ENCODE measurements around the gene AFDN. TPM values are rescaled to one million over a fixed set of nuclear protein-coding genes. Genes with fewer than 3 reads are reported as not detected.
A peak's percentile ranks its signal among the peaks of the same experiment; 100 is the strongest.

The AFDN gene
- total and polyA plus RNA-seq, 10 of the 15 experiments (the other 5 are each of a cell fraction or from before 2014, with no cell fraction given), result 5.7 to 68.2 (median 45.1) TPM

- Histone ChIP-seq H3K79me2 (ENCODE audit: control insufficient read depth, insufficient read depth, low read length) (peaks cover 56% of the 10 kb centered on the region), H3K4me2 (ENCODE audit: control insufficient read depth, insufficient read depth) (no peak overlapping the region), H3K27me3 (replicated peaks in 1 of 2; ENCODE audit: control insufficient read depth in 2 of 2, insufficient read depth in 2 of 2, low read length in 1 of 2) (no peaks in the 10 kb centered on the region), H3K4me1 (ENCODE audit: control insufficient read depth, insufficient read depth, low read length) (0 out of 2 replicates have a peak, but pooled peaks cover under 1% of the 10 kb centered on the region), H3K27ac (ENCODE audit: control insufficient read depth, insufficient read depth) (no peak overlapping the region), H2AFZ (ENCODE audit: control insufficient read depth, low read depth, low read length) (no peak overlapping the region), H4K20me1 (ENCODE audit: control insufficient read depth, insufficient read depth) (no peaks in the 10 kb centered on the region; the same call in 1 of the 2 replicates), H3K9me3 (replicated peaks; ENCODE audit: control insufficient read depth, insufficient read depth, low read length) (no peaks in the 10 kb centered on the region), H3K9ac (ENCODE audit: control insufficient read depth, insufficient read depth, low read length) (no peak overlapping the region), H3K4me3 (no peak overlapping the region), H3K36me3 (ENCODE audit: control insufficient read depth in 2 of 2, insufficient read depth in 2 of 2, low read length in 1 of 2) (no peaks in the 10 kb centered on the region)
- no TSS peak for BruUV-seq (replicated peaks)
- FAIRE-seq, result no peak
- SMC1A ChIA-PET (ENCODE audit: uncharacterized antibody, unreplicated experiment), result interaction anchor here (0.8 to 1.0 kb wide), 3 partner anchors 10 to 65 kb away, joined by 3 read pairs; no protein-coding TSS in a partner anchor
- POLR2A ChIA-PET, result no interaction called here
- in situ Hi-C loops (cut with MboI), result no loop called here
- TF ChIP-seq POLR2A (IDR thresholded peaks at IDR 0.05; ENCODE audit: low read depth, low read length) (no peak), USF2 (IDR thresholded peaks at IDR 0.05; ENCODE audit: borderline replicate concordance, low read depth, low read length) (no peak), NRF1 (conservative IDR thresholded peaks at IDR 0.05; ENCODE audit: low read depth, low read length) (no peak)
- 97% methylated on average over 6 of the region's 6 CpGs for WGBS (ENCODE audit: insufficient coverage, insufficient replicate concordance, low lambda C conversion rate, missing lambda C conversion rate)
- no peak for DNase-seq (ENCODE audit: low read depth, low spot score)
- CTCF ChIA-PET, result no interaction called here
- intact Hi-C loops (cut with micrococcal nuclease; ENCODE audit: unreplicated experiment), result no loop called here
- ATAC-seq, result no peak
- RAD21 ChIA-PET (ENCODE audit: unreplicated experiment), result no interaction called here
Observed at GRCh38 chr6:167838207-167838748, 11.6 kb downstream of the AFDN start.

GRCh38 chr6:167839343-167839742, 12.6 kb downstream of the AFDN start:
- Histone ChIP-seq H2AFZ (ENCODE audit: control insufficient read depth, low read depth, low read length) (no peak overlapping the region), H3K4me2 (ENCODE audit: control insufficient read depth, insufficient read depth) (no peak overlapping the region), H4K20me1 (ENCODE audit: control insufficient read depth, insufficient read depth) (no peaks in the 10 kb centered on the region; the same call in 1 of the 2 replicates), H3K79me2 (ENCODE audit: control insufficient read depth, insufficient read depth, low read length) (peaks cover 48% of the 10 kb centered on the region), H3K4me3 (no peak overlapping the region), H3K4me1 (ENCODE audit: control insufficient read depth, insufficient read depth, low read length) (no peaks in the 10 kb centered on the region), H3K9ac (ENCODE audit: control insufficient read depth, insufficient read depth, low read length) (no peak overlapping the region), H3K9me3 (replicated peaks; ENCODE audit: control insufficient read depth, insufficient read depth, low read length) (no peaks in the 10 kb centered on the region), H3K27ac (ENCODE audit: control insufficient read depth, insufficient read depth) (no peak overlapping the region), H3K36me3 (ENCODE audit: control insufficient read depth in 2 of 2, insufficient read depth in 2 of 2, low read length in 1 of 2) (no peaks in the 10 kb centered on the region), H3K27me3 (replicated peaks in 1 of 2; ENCODE audit: control insufficient read depth in 2 of 2, insufficient read depth in 2 of 2, low read length in 1 of 2) (no peaks in the 10 kb centered on the region)
- WGBS (ENCODE audit: insufficient coverage, insufficient replicate concordance, low lambda C conversion rate, missing lambda C conversion rate), result 96% methylated on average over 3 of the region's 3 CpGs
- in situ Hi-C loops (cut with MboI), result no loop called here
- ChIA-PET POLR2A (interaction anchor here (0.5 kb wide), 1 partner anchor 47 kb away, joined by 3 read pairs; no protein-coding TSS in a partner anchor), SMC1A (ENCODE audit: uncharacterized antibody, unreplicated experiment) (interaction anchor here (0.8 to 1.4 kb wide), 6 partner anchors 9 to 66 kb away, joined by 3 to 6 read pairs (median 3); no protein-coding TSS in a partner anchor), RAD21 (ENCODE audit: unreplicated experiment) (interaction anchor here (1.5 kb wide), 1 partner anchor 11 kb away, joined by 6 read pairs; no protein-coding TSS in a partner anchor), CTCF (interaction anchor here (1.1 kb wide), 1 partner anchor 17 kb away, joined by 3 read pairs; no protein-coding TSS in a partner anchor)
- TF ChIP-seq KAT2A (conservative IDR thresholded peaks at IDR 0.05; ENCODE audit: control insufficient read depth, low read depth, low read length) (no peak), STAT1 (conservative IDR thresholded peaks at IDR 0.05) (no peak), BMI1 (IDR thresholded peaks at IDR 0.05; ENCODE audit: borderline replicate concordance) (no peak), CBX3 (IDR thresholded peaks at IDR 0.05; ENCODE audit: borderline replicate concordance, low read depth) (no peak), ZNF24 (IDR thresholded peaks at IDR 0.05) (no peak), ZZZ3 (IDR thresholded peaks at IDR 0.05; ENCODE audit: control insufficient read depth, insufficient read length, low read depth) (no peak), TAF1 (IDR thresholded peaks at IDR 0.05; ENCODE audit: borderline replicate concordance, low read depth, low read length) (no peak), EGR1 (IDR thresholded peaks at IDR 0.05; ENCODE audit: borderline replicate concordance in 1 of 2, low read depth in 2 of 2, low read length in 2 of 2) (no peak), GABPA (IDR thresholded peaks at IDR 0.05; ENCODE audit: low read depth) (no peak), HCFC1 (IDR thresholded peaks at IDR 0.05; ENCODE audit: low read length) (no peak), NR2C1 (IDR thresholded peaks at IDR 0.05) (no peak), SIX5 (IDR thresholded peaks at IDR 0.05; ENCODE audit: low read depth, low read length, severe bottlenecking) (no peak), GATAD2B (conservative IDR thresholded peaks at IDR 0.05; ENCODE audit: low read depth) (no peak), KLF5 (IDR thresholded peaks at IDR 0.05; ENCODE audit: partially characterized antibody) (no peak), NFYB (IDR thresholded peaks at IDR 0.05; ENCODE audit: insufficient read depth, low read depth, low read length) (no peak)
- FAIRE-seq, result peak; percentile 70
- BruUV-seq (replicated peaks), result no TSS peak
- no peak for ATAC-seq
- intact Hi-C loops (cut with micrococcal nuclease; ENCODE audit: unreplicated experiment), result no loop called here
- DNase-seq (ENCODE audit: low read depth, low spot score), result no peak

Measured in GM12878 (cell line).